HL-60 (cell line): ENCODE measurements around the gene GALNS.

ENCODE experiments used
- DNase-seq, 2 experiments: peaks; one replicate each; pipeline ENCODE4 v3.0.0-alpha.2; 2010 to 2020; ENCODE audit warnings: low read depth in 1 of 2, low spot score in 1 of 2
- H3K27ac ChIP-seq: fragments of 250-450 bp; sonication (Bioruptor Pico); replicated peaks from 2 replicates; pipeline ENCODE4 v1.5.1; 2020; ENCODE audit warnings: mild to moderate bottlenecking, moderate library complexity
- H3K27me3 ChIP-seq: fragments of 250-450 bp; sonication (Bioruptor Pico); 2 replicates; pipeline ENCODE4 v1.5.1; 2021; ENCODE audit warnings: mild to moderate bottlenecking, moderate library complexity; ENCODE audit not compliant: insufficient read depth, poor library complexity, severe bottlenecking
- H3K4me3 ChIP-seq: replicated peaks from 2 replicates; pipeline ENCODE4 v1.5.1; 2011; ENCODE audit warnings: mild to moderate bottlenecking, control low read depth, low read length; ENCODE audit not compliant: insufficient read depth
- CTCF ChIP-seq: IDR thresholded peaks from one replicate; pipeline ENCODE4 v1.5.1; 2011; ENCODE audit warnings: low read length, control low read depth, inconsistent platforms; ENCODE audit not compliant: insufficient read depth
- GABPA ChIP-seq: IDR thresholded peaks from 2 replicates; pipeline ENCODE4 v1.6.1; 2012; ENCODE audit warnings: low read depth
- POLR2AphosphoS5 ChIP-seq: IDR thresholded peaks from 2 replicates; pipeline ENCODE4 v1.6.1; 2012; ENCODE audit warnings: low read depth
- REST ChIP-seq: IDR thresholded peaks from 2 replicates; pipeline ENCODE4 v1.6.1; 2012; ENCODE audit warnings: low read depth; ENCODE audit not compliant: insufficient replicate concordance
- SPI1 ChIP-seq: IDR thresholded peaks from 2 replicates; pipeline ENCODE4 v1.6.1; 2012; ENCODE audit warnings: low read depth, mild to moderate bottlenecking, borderline replicate concordance

GALNS gene

DNA sequence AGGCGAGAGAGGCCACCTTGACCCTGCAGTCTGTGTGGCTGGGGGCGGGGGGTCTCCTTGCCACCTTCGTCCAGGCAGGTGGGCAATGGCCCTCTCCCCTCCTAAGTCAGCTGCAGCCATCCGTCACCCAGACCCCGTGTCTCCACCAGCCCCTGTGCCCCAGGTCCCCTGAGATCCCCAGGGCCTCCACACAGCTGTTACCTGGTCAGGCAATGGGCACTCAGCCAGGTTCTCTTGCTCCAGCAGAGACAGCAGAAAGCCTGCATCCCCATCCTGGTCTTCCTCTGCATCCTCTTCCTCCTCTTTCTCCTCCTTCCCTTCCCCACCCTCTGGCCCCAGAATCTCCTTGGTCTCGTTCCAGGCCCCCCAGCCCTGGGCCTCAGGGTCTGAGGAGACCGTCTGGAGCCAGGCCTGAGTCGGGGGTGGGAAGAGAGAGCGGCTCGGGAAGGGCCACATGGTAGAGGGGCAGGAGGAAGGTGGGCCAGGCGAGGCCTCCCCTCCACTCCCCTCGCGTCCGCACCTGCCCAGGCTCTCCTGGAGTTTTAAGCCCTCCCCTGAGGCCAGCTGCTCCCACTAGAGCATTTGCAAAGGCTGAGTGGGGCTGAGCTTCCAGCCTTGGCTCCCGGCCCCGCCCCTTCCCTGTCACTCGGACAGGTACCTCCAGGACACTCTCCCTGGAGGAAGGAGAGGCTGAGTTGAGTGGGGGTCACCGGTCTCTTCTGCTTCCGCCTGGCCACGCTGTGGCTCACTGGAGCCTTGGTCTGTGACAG lies 9.6 kb upstream of the GALNS start, which contains the start of gene PABPN1L:
PABPN1L (minus strand) TSS at position 510 of the 770 bp plus-strand sequence; CDS start at position 456, 54 bp downstream.
- H3K4me3 ChIP-seq, result no peak within 1 kb of the TSS
- no peak within 1 kb of the TSS for H3K27ac ChIP-seq
- no peak for TF ChIP-seq POLR2AphosphoS5
- TF ChIP-seq GABPA, result no peak
- TF ChIP-seq CTCF, result no peak
- no peak for TF ChIP-seq SPI1
- TF ChIP-seq REST, result no peak
- no peaks in the 10 kb centered on the region for H3K27me3 ChIP-seq
- no peak for DNase-seq

DNA sequence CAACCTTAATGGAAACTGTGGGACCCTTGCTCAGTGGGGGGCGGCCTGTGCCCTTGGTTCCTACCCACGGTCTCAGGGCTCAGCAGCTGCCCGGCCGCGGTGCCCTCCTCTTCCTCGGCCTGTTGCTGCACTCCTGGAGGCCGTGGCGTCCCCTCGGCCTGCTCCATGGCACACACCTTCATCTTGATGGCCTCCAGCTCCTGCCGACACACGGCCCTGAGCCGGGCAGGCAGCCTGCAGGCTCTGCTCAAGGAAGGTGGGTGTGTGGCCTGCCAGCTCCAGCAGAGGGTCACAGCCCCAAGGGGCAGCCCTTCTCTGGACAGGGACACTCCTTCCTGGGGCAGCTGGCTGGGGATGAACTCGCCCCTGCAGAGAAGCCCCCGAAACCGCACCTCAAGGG lies 9.0 kb upstream of the GALNS start:
- Histone ChIP-seq H3K27me3 (no peaks in the 10 kb centered on the region), H3K4me3 (no peak overlapping the region), H3K27ac (no peak overlapping the region)
- DNase-seq, result no peak
- TF ChIP-seq GABPA, result no peak
- no peak for TF ChIP-seq POLR2AphosphoS5
- no peak for TF ChIP-seq REST
- no peak for TF ChIP-seq CTCF

- TF ChIP-seq CTCF (no peak), GABPA (no peak), POLR2AphosphoS5 (no peak), REST (no peak), SPI1 (no peak)
- Histone ChIP-seq H3K27ac (no peak overlapping the region), H3K4me3 (no peak overlapping the region), H3K27me3 (no peaks in the 10 kb centered on the region)
- no peak for DNase-seq
Measured at GRCh38 chr16:88865310-88865709, 8.6 kb upstream of the GALNS start.
